ENCODE data around the gene NFAM1.

NFAM1 gene

DNA sequence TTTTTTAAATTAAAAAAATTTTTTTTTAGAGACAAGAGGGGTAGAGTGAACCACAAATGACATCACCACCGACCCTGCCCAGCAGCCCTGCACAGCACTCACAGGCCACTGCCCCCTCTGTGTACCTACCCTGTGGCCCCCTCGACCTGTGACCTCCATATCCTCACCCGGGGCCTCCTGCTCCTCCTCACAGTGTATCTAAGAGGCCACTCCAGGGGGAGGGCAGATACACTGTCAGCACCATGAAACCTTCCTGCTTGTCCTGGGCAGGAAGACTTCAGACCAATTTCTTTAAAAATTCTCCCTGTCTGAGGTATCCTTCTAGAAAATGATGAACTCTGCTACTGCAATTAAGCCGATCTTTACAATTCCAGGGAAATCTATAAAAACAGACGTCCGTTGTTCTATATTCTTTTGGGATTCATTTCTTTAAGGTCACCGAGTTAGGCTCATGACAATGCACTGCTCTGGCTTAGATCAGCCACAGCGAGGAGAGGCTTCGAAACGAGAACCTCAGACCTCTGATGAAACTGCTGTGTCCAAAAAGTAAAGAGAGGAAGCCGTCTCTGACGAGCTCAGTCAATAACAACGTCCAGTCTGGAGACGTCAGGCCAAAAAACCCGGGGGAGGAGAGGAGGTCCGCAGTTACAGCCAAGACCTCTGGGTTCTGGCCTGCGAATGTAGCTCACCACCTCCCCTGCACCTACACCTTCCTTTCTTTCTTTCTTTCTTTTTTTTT is 17.5 kb downstream of the NFAM1 start:
- Histone ChIP-seq H3K9ac (ENCODE audit: low read depth, low read length) (no peak overlapping the region), H3K36me3 (ENCODE audit: insufficient read depth, low read length) (no peaks in the 10 kb centered on the region), H3K9me3 (ENCODE audit: control insufficient read depth, insufficient read depth, low read length) (no peaks in the 10 kb centered on the region), H3K4me1 (ENCODE audit: insufficient read depth, low read length) (peaks cover 16% of the 10 kb centered on the region; the same call in 1 of the 2 replicates)

DNA sequence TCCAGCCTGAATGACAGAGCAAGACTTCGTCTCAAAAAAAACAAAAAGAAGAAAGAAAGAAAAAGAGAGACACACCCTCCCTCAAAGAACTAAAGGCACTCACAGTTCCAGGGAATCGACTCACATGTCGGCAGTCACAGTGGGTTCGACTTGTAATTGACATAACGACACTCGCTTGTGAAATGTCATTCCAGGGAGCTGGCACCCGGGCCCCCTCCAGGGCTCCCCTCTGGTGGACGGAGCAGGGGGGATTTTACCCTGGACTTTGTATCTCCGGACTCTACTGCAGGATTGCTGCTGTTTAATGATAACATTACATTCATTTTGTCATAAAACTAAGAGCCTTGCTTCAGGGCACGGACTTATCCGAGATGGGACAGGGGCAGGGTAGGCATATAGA is 18.2 kb downstream of the NFAM1 start:
- Histone ChIP-seq H3K4me1 (ENCODE audit: insufficient read depth, low read length) (peaks cover 16% of the 10 kb centered on the region; the same call in 1 of the 2 replicates), H3K9ac (ENCODE audit: low read depth, low read length) (no peak overlapping the region), H3K36me3 (ENCODE audit: insufficient read depth, low read length) (no peaks in the 10 kb centered on the region), H3K9me3 (ENCODE audit: control insufficient read depth, insufficient read depth, low read length) (no peaks in the 10 kb centered on the region)

DNA sequence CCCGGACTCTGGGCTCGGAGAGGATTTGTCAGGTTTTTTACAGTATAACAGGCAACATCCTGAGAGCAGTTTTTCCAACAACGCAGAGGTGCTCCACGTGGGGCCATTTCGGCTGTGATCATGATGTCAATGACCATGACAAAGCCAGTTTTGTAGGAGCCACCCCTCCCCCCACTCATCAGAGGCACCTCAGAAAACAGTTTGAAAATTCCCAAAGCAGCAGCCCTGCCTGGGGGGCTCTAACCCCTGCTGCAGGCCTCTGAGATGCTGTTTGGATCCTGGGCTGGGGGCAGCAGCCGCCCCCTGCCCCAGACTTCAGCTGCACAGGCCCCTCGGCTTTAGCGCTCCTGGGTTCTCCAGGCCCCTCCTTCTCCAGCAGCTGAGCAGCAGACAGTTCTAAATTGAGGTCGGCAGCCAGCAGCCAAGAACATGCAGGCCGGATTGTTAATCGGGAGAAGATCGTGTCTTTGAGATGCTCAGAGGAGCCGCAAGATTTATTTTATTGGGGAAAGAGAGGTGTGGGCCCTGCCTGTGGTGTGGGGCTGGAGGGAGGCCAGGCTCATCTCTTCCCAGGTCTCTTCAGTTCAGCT is 19.4 kb downstream of the NFAM1 start:
- H3K9me3 ChIP-seq (ENCODE audit: control insufficient read depth, insufficient read depth, low read length): no peaks in the 10 kb centered on the region
- H3K9ac ChIP-seq (ENCODE audit: low read depth, low read length): no peak overlapping the region; the same call in 1 of the 2 replicates
- H3K4me1 ChIP-seq (ENCODE audit: insufficient read depth, low read length): peaks cover 13% of the 10 kb centered on the region; the same call in 1 of the 2 replicates
- H3K36me3 ChIP-seq (ENCODE audit: insufficient read depth, low read length): no peaks in the 10 kb centered on the region

- Histone ChIP-seq H3K36me3 (ENCODE audit: insufficient read depth, low read length) (no peaks in the 10 kb centered on the region), H3K4me1 (ENCODE audit: insufficient read depth, low read length) (peaks cover 8% of the 10 kb centered on the region; the same call in 1 of the 2 replicates), H3K9ac (ENCODE audit: low read depth, low read length) (no peak overlapping the region), H3K9me3 (ENCODE audit: control insufficient read depth, insufficient read depth, low read length) (no peaks in the 10 kb centered on the region)
Measured at GRCh38 chr22:42410708-42411107, 21.5 kb downstream of the NFAM1 start.

DNA sequence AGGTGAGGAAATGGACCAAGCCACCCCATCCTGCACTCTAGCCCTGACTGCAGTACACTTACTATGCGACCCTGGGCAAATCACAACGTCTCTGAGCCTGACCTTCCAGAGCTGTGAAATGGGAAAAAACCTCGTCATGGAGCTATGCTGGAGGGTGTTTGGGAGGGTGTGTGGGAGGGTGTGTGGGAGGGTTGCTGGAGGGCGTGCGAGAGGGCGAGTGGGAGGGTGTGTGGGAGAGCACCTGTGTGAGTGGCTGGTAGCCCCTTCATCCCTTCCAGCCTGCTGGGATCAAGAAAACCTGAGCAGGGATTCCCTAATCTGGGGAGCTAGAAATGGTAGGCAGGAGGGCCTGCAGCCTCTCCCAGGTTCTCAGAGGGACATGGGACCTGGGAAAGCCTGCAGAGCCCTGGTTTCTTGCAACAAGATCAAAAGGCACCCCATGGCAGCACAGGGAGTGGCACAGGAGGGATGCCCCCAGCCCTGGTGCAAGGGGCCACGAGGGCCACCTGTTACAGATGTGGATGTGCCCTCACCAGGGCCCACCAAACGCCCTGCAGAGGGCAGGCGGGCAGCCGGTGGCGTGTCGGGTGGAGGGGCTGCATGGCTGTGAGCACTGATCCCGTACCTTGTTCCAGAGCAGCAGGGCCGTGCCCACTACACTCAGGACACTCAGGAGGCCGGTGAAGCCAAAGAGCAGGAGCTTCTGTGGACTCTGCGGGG is 23.2 kb downstream of the NFAM1 start:
- Histone ChIP-seq H3K9ac (ENCODE audit: low read depth, low read length) (no peak overlapping the region), H3K4me1 (ENCODE audit: insufficient read depth, low read length) (peaks cover 11% of the 10 kb centered on the region; the same call in 1 of the 2 replicates), H3K36me3 (ENCODE audit: insufficient read depth, low read length) (no peaks in the 10 kb centered on the region), H3K9me3 (ENCODE audit: control insufficient read depth, insufficient read depth, low read length) (no peaks in the 10 kb centered on the region)

DNA sequence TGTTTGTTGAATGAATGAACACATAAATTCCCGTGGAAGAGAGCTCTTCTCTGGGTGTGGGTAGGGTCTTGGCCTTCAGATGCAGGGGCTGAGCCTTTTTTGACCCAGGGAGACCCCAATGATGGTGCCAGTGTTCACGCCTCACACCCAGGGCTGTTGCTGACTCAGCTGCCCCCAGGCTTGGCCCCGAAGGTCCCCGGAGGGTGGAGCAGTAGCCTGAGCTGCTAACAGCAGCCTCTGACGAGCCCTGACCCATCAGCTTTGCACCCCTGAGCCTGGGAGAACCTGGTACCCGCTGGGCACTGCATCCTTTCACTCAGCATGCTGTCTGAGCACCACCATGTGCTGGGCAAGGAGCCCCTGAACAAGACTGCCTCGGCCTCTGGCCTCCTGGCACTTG is 23.9 kb downstream of the NFAM1 start:
- H3K4me1 ChIP-seq (ENCODE audit: insufficient read depth, low read length): peaks cover 12% of the 10 kb centered on the region; the same call in 1 of the 2 replicates
- no peak overlapping the region for H3K9ac ChIP-seq (ENCODE audit: low read depth, low read length)
- H3K9me3 ChIP-seq (ENCODE audit: control insufficient read depth, insufficient read depth, low read length): no peaks in the 10 kb centered on the region
- H3K36me3 ChIP-seq (ENCODE audit: insufficient read depth, low read length): no peaks in the 10 kb centered on the region

- H3K9me3 ChIP-seq (ENCODE audit: control insufficient read depth, insufficient read depth, low read length): no peaks in the 10 kb centered on the region
- H3K4me1 ChIP-seq (ENCODE audit: insufficient read depth, low read length): peaks cover 7% of the 10 kb centered on the region; the same call in 1 of the 2 replicates
- no peak overlapping the region for H3K9ac ChIP-seq (ENCODE audit: low read depth, low read length)
- no peaks in the 10 kb centered on the region for H3K36me3 ChIP-seq (ENCODE audit: insufficient read depth, low read length)
Measured at GRCh38 chr22:42404266-42404665, 27.9 kb downstream of the NFAM1 start.

- peaks cover 7% of the 10 kb centered on the region; the same call in 1 of the 2 replicates for H3K4me1 ChIP-seq (ENCODE audit: insufficient read depth, low read length)
Measured at GRCh38 chr22:42401535-42402334, 30.5 kb downstream of the NFAM1 start.

GRCh38 chr22:42400811-42401534 is 31.2 kb downstream of the NFAM1 start:
- H3K9me3 ChIP-seq (ENCODE audit: control insufficient read depth, insufficient read depth, low read length): no peaks in the 10 kb centered on the region
- no peaks in the 10 kb centered on the region for H3K36me3 ChIP-seq (ENCODE audit: insufficient read depth, low read length)
- no peak overlapping the region for H3K9ac ChIP-seq (ENCODE audit: low read depth, low read length)
- peaks cover 7% of the 10 kb centered on the region; the same call in 1 of the 2 replicates for H3K4me1 ChIP-seq (ENCODE audit: insufficient read depth, low read length)

More at GRCh38 chr22:42401535-42402334, 30.5 kb downstream of the NFAM1 start:
- Histone ChIP-seq H3K9ac (ENCODE audit: low read depth, low read length) (no peak overlapping the region), H3K36me3 (ENCODE audit: insufficient read depth, low read length) (no peaks in the 10 kb centered on the region), H3K9me3 (ENCODE audit: control insufficient read depth, insufficient read depth, low read length) (no peaks in the 10 kb centered on the region)

- Histone ChIP-seq H3K9ac (ENCODE audit: low read depth, low read length) (no peak overlapping the region), H3K9me3 (ENCODE audit: control insufficient read depth, insufficient read depth, low read length) (no peaks in the 10 kb centered on the region), H3K4me1 (ENCODE audit: insufficient read depth, low read length) (peaks cover 7% of the 10 kb centered on the region; the same call in 1 of the 2 replicates), H3K36me3 (ENCODE audit: insufficient read depth, low read length) (no peaks in the 10 kb centered on the region)
Measured at GRCh38 chr22:42399315-42400271, 32.6 kb downstream of the NFAM1 start.

- H3K9me3 ChIP-seq (ENCODE audit: control insufficient read depth, insufficient read depth, low read length): no peaks in the 10 kb centered on the region
- no peaks in the 10 kb centered on the region for H3K36me3 ChIP-seq (ENCODE audit: insufficient read depth, low read length)
- H3K4me1 ChIP-seq (ENCODE audit: insufficient read depth, low read length): peaks cover 3% of the 10 kb centered on the region; the same call in 1 of the 2 replicates
- no peak overlapping the region for H3K9ac ChIP-seq (ENCODE audit: low read depth, low read length)
Measured at GRCh38 chr22:42397332-42398249, 34.6 kb downstream of the NFAM1 start.
